Stimulated activated CD4-positive, alpha-beta T cell treated with anti-CD3 and anti-CD28 coated beads, Interleukin-2, amount 100 ng/mL, for 4 hours (primary cell): ENCODE results near the gene TBX2.
A peak's percentile ranks its signal among the peaks of the same experiment; 100 is the strongest.

Experiments used
- DNase-seq: peaks from one replicate; pipeline ENCODE4 v3.0.0-alpha.2; 2020; ENCODE audit warnings: low read depth

The TBX2 gene

GRCh38 chr17:61402073-61402541, 2.5 kb downstream of the TBX2 start:
- no peak for DNase-seq

- DNase-seq: no peak
Observed at GRCh38 chr17:61402978-61403800, 3.5 kb downstream of the TBX2 start.

GRCh38 chr17:61403801-61404662, 4.4 kb downstream of the TBX2 start:
- no peak for DNase-seq

- no peak for DNase-seq
Observed at GRCh38 chr17:61404663-61404912, 4.9 kb downstream of the TBX2 start.

GRCh38 chr17:61404913-61405685, 5.5 kb downstream of the TBX2 start:
- DNase-seq: no peak

GRCh38 chr17:61405686-61406536, 6.3 kb downstream of the TBX2 start:
- DNase-seq: no peak

- no peak for DNase-seq
Observed at GRCh38 chr17:61406537-61406845, 6.8 kb downstream of the TBX2 start.

GRCh38 chr17:61406971-61407911, 7.6 kb downstream of the TBX2 start:
- DNase-seq: no peak

GRCh38 chr17:61408151-61409041, 8.8 kb downstream of the TBX2 start:
- no peak for DNase-seq

- DNase-seq: no peak
Observed at GRCh38 chr17:61409301-61410112, 9.9 kb downstream of the TBX2 start.

GRCh38 chr17:61410141-61411010, 10.7 kb downstream of the TBX2 start:
- DNase-seq: peak; percentile 60

GRCh38 chr17:61411011-61411260, 11.3 kb downstream of the TBX2 start:
- DNase-seq: no peak

GRCh38 chr17:61411261-61412142, 11.9 kb downstream of the TBX2 start:
- DNase-seq: no peak

- peak; percentile 59 for DNase-seq
Observed at GRCh38 chr17:61412143-61412859, 12.7 kb downstream of the TBX2 start.

- no peak for DNase-seq
Observed at GRCh38 chr17:61412860-61413660, 13.4 kb downstream of the TBX2 start.
